Stimulated activated CD4-positive, alpha-beta T cell treated with anti-CD3 and anti-CD28 coated beads, Interleukin-4, amount 100 ng/mL, for 1 hour (primary cell): Measurements from ENCODE around the gene KAT2A.
"Not testable (repeated sequence)": the region's sequence is repeated elsewhere in the genome, so short reads cannot be mapped to it uniquely, and the experiment has no call there.

Source experiments
- DNase-seq: peaks from one replicate; pipeline ENCODE4 v3.0.0-alpha.2; 2020

KAT2A gene

GRCh38 chr17:42120770-42121769 is at the start of gene KAT2A:
KAT2A (minus strand) TSS chr17:42121367; CDS start chr17:42121304, 63 bp downstream.
- peak; percentile 81 for DNase-seq

- no peak for DNase-seq
These were observed 48.2 kb upstream of the KAT2A start for GRCh38 chr17:42169351-42169750.

- no peak for DNase-seq
These were observed 46.6 kb upstream of the KAT2A start for GRCh38 chr17:42167807-42168206.

- no peak for DNase-seq
These were observed 45.1 kb upstream of the KAT2A start for GRCh38 chr17:42166196-42166763.

- DNase-seq, result no peak
These were observed 44.6 kb upstream of the KAT2A start for GRCh38 chr17:42165751-42166150.

- no peak for DNase-seq
These were observed 42.7 kb upstream of the KAT2A start for GRCh38 chr17:42163696-42164407.

- peak; percentile 48 for DNase-seq
These were observed 41.9 kb upstream of the KAT2A start for GRCh38 chr17:42163113-42163512.

- no peak for DNase-seq
These were observed 39.4 kb upstream of the KAT2A start for GRCh38 chr17:42160531-42160910.

GRCh38 chr17:42159796-42160530 is 38.8 kb upstream of the KAT2A start:
- no peak for DNase-seq

- no peak for DNase-seq
These were observed 34.5 kb upstream of the KAT2A start for GRCh38 chr17:42155614-42156045.

- DNase-seq, result no peak
These were observed 33.0 kb upstream of the KAT2A start for GRCh38 chr17:42153919-42154742.

- DNase-seq, result no peak
These were observed 25.9 kb upstream of the KAT2A start for GRCh38 chr17:42146911-42147607.

- DNase-seq, result not testable (repeated sequence)
These were observed 22.0 kb upstream of the KAT2A start for GRCh38 chr17:42143138-42143537.

- no peak for DNase-seq
These were observed 21.3 kb upstream of the KAT2A start for GRCh38 chr17:42142371-42142896.

GRCh38 chr17:42141382-42141781 is 20.2 kb upstream of the KAT2A start:
- DNase-seq, result no peak

GRCh38 chr17:42140690-42141089 is 19.5 kb upstream of the KAT2A start:
- not testable (repeated sequence) for DNase-seq

- DNase-seq, result no peak
These were observed 17.8 kb upstream of the KAT2A start for GRCh38 chr17:42138749-42139492.

GRCh38 chr17:42136654-42137051 is 15.5 kb upstream of the KAT2A start:
- no peak for DNase-seq

- no peak for DNase-seq
These were observed 14.8 kb upstream of the KAT2A start for GRCh38 chr17:42135664-42136653.
